ENCODE data around the gene PDE4A. TPM values are rescaled to one million over a fixed set of nuclear protein-coding genes. Genes with fewer than 3 reads are reported as not detected.
A peak's percentile ranks its signal among the peaks of the same experiment; 100 is the strongest.

The PDE4A gene
- total and polyA plus RNA-seq, 2 of the 13 experiments (the other 11 are each of a cell fraction or from before 2014, with no cell fraction given), result 1.1 to 4.1 TPM

GRCh38 chr19:10430505-10431253 is 10.3 kb downstream of the PDE4A start (continued):
- TF ChIP-seq ZNF333 (CRISPR knock-in tag; IDR thresholded peaks at IDR 0.05; ENCODE audit: borderline replicate concordance) (0 out of 2 replicates have a peak, but pooled peaks have one; percentile 32), TBP (CRISPR knock-in tag; IDR thresholded peaks at IDR 0.05) (no peak), ZNF274 (CRISPR knock-in tag; IDR thresholded peaks at IDR 0.05) (no peak), GABPB1 (CRISPR knock-in tag; IDR thresholded peaks at IDR 0.05) (peak; percentile 38; the same call in 1 of the 2 replicates), ZFY (CRISPR knock-in tag; IDR thresholded peaks at IDR 0.05) (peak; percentile 87), IRF2 (CRISPR knock-in tag; IDR thresholded peaks at IDR 0.05) (0 out of 2 replicates have a peak, but pooled peaks have one; percentile 8), ATF7-NPFF (CRISPR knock-in tag; IDR thresholded peaks at IDR 0.05; ENCODE audit: low read depth) (peak; percentile 56; the same call in 1 of the 2 replicates), POGZ (CRISPR knock-in tag; IDR thresholded peaks at IDR 0.05) (no peak), MED13 (CRISPR knock-in tag; IDR thresholded peaks at IDR 0.05) (no peak), FOXP1 (IDR thresholded peaks at IDR 0.05) (no peak), FOXP1 (CRISPR knock-in tag; IDR thresholded peaks at IDR 0.05) (no peak), BHLHE40 (IDR thresholded peaks at IDR 0.05; ENCODE audit: low read length) (no peak), SPEN (CRISPR knock-in tag; IDR thresholded peaks at IDR 0.05; ENCODE audit: low read depth) (peak; percentile 29; the same call in 1 of the 2 replicates)
- TF ChIP-seq, protein P1, sequence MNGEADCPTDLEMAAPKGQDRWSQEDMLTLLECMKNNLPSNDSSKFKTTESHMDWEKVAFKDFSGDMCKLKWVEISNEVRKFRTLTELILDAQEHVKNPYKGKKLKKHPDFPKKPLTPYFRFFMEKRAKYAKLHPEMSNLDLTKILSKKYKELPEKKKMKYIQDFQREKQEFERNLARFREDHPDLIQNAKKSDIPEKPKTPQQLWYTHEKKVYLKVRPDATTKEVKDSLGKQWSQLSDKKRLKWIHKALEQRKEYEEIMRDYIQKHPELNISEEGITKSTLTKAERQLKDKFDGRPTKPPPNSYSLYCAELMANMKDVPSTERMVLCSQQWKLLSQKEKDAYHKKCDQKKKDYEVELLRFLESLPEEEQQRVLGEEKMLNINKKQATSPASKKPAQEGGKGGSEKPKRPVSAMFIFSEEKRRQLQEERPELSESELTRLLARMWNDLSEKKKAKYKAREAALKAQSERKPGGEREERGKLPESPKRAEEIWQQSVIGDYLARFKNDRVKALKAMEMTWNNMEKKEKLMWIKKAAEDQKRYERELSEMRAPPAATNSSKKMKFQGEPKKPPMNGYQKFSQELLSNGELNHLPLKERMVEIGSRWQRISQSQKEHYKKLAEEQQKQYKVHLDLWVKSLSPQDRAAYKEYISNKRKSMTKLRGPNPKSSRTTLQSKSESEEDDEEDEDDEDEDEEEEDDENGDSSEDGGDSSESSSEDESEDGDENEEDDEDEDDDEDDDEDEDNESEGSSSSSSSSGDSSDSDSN (CRISPR knock-in tag; IDR thresholded peaks at IDR 0.05), result peak; percentile 27; the same call in 1 of the 2 replicates
